SJCRH30 (cell line): ENCODE data around the gene PDGFD. TPM values are rescaled to one million over a fixed set of nuclear protein-coding genes. Genes with fewer than 3 reads are reported as not detected.
"Not testable (repeated sequence)": the region's sequence is repeated elsewhere in the genome, so short reads cannot be mapped to it uniquely, and the experiment has no call there.

Experiments used
- DNase-seq, 2 experiments: peaks; one replicate each; pipeline ENCODE4 v3.0.0-alpha.2; 2015 to 2020
- H3K27ac ChIP-seq: fragments of 250-450 bp; sonication (Bioruptor Pico); 2 replicates; pipeline ENCODE4 v1.5.1; 2020; ENCODE audit warnings: mild to moderate bottlenecking, moderate library complexity
- H3K27me3 ChIP-seq: fragments of 250-450 bp; sonication (Bioruptor Pico); 2 replicates; pipeline ENCODE4 v1.5.1; 2020; ENCODE audit warnings: mild to moderate bottlenecking, moderate library complexity
- H3K36me3 ChIP-seq: fragments of 250-450 bp; sonication (Bioruptor Pico); 2 replicates; pipeline ENCODE4 v1.5.1; 2020; ENCODE audit warnings: mild to moderate bottlenecking, moderate library complexity
- H3K4me1 ChIP-seq: fragments of 250-450 bp; sonication (Bioruptor Pico); 2 replicates; pipeline ENCODE4 v1.5.1; 2020; ENCODE audit warnings: mild to moderate bottlenecking, moderate library complexity
- H3K4me3 ChIP-seq: fragments of 250-450 bp; sonication (Bioruptor Pico); 2 replicates; pipeline ENCODE4 v1.5.1; 2020; ENCODE audit warnings: mild to moderate bottlenecking, moderate library complexity
- H3K9me3 ChIP-seq: fragments of 250-450 bp; sonication (Bioruptor Pico); replicated peaks from 2 replicates; pipeline ENCODE4 v1.5.1; 2020; ENCODE audit warnings: mild to moderate bottlenecking, moderate library complexity
- total RNA-seq: library from RNA; depleted of rRNA; stranded (reverse); fragments of >200 nt; shearing (Covaris generic); gene quantifications from 2 replicates; pipeline ENCODE4 v1.2.3, GENCODE V29; 2014

Gene PDGFD
- total RNA-seq, 1 experiment from 2014 or later: 15.2 TPM

DNA sequence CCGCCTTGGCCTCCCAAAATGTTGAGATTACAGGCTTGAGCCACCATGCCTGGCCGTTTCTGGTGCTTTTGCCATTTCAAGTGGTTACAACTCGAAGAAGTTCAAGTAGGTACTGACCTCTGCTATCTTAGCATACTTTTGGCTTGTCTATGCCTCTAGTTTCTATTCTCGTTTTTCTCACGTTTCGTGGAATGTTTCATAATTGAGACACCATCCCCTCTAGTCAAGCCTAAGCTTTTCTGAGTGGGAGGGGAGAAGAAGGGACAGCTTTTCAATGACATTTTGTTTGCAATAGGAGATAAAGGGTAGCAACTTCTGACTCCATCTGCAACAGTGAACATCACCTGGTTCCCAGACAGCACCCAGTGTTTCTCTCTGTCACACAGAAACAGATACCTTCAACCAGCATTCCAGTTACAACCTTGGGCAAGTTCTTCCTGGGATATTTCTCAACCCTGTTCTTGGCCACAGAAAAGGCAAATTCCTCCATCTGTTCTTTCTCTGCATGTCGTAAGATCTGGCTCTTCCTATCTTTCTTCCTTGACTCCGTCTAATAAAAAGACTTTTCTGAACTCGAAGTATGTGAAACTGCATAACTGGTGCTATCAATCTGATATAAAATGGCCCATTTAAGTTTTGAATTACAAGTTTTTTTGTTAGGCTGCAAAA lies 102.0 kb downstream of the PDGFD start:
- DNase-seq: no peak
- H3K36me3 ChIP-seq: no peaks in the 10 kb centered on the region
- H3K4me3 ChIP-seq: no peak overlapping the region
- H3K9me3 ChIP-seq: no peaks in the 10 kb centered on the region
- no peak overlapping the region for H3K27ac ChIP-seq
- no peaks in the 10 kb centered on the region for H3K4me1 ChIP-seq
- no peaks in the 10 kb centered on the region for H3K27me3 ChIP-seq

DNA sequence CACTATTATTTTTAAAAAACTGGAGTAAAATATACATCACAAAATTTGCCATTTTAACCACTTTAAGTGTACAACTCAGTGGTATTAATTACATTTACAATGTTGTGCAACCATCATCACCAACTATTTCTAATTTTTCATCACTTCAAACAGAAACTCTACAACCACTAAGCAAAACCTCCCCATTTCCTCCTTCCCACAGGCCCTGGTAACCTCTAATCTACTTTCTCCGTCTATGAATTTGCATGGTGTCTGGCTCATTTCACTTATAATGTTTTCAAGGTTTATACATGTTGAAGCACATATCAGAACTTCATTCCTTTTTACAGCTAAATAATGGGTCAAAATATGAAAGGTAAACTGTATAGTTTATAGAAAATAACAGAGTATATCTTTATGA lies 103.1 kb downstream of the PDGFD start:
- Histone ChIP-seq H3K4me1 (no peaks in the 10 kb centered on the region), H3K9me3 (no peaks in the 10 kb centered on the region), H3K36me3 (no peaks in the 10 kb centered on the region), H3K27me3 (no peaks in the 10 kb centered on the region), H3K4me3 (no peak overlapping the region), H3K27ac (no peak overlapping the region)
- no peak for DNase-seq

DNA sequence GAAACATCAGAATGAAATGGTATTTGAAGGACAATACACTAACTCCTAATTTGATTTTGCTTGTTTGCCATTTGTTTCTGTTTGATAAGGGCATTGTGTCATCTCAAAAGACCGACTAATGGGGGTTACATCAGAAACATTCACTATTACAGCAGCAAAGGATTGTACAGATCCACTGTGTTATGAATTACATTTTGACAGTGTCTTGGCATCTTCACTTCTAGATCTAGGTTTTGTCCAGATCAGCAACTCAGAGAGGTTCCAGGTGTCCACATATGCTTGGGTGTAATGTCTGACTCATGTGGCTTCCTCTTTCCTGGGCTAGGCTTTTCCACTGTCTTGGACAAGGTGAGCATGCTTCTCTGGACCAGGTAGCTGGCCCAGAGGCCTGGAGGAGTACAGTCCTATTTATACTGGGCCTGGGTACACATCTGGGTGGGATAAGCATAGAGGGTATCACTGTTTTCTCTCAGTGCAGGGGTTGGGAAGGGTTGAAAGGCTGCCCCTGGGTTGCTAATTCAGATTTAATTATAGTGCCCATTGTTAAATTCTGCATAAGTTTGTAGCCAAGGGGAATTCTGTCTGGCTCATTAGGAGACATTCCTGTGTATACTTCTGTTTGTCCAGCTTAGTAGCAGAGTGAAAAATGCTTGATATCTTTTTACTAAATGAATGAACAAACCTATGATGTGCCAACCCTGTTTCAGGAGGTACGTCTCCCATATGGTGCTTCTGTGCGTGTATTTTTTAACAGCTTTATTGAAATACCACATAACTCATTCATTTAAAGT lies 103.7 kb downstream of the PDGFD start:
- Histone ChIP-seq H3K27me3 (no peaks in the 10 kb centered on the region), H3K9me3 (no peaks in the 10 kb centered on the region), H3K4me3 (no peak overlapping the region), H3K27ac (no peak overlapping the region), H3K36me3 (no peaks in the 10 kb centered on the region), H3K4me1 (no peaks in the 10 kb centered on the region)
- DNase-seq: no peak

DNA sequence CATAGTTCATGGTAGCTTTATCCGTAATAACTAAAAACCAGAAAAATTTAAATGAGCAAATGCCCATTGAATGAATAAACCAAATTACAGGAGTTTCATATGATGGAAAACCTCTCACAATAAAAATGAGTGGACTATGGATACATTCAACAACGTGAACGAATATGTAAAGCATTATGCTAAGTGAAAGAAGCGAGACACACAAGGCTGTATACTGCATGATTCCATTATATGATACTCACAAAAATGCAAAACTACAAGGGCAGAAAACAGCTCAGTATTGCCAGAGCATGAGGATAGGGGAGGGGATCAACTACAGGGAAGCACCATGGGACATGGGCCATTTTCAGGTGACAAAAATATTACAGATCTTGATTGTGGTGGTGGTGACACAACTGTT lies 105.3 kb downstream of the PDGFD start:
- no peaks in the 10 kb centered on the region for H3K36me3 ChIP-seq
- no peaks in the 10 kb centered on the region for H3K27me3 ChIP-seq
- no peak overlapping the region for H3K27ac ChIP-seq
- H3K4me1 ChIP-seq: no peaks in the 10 kb centered on the region
- DNase-seq: no peak
- no peaks in the 10 kb centered on the region for H3K9me3 ChIP-seq
- no peak overlapping the region for H3K4me3 ChIP-seq

DNA sequence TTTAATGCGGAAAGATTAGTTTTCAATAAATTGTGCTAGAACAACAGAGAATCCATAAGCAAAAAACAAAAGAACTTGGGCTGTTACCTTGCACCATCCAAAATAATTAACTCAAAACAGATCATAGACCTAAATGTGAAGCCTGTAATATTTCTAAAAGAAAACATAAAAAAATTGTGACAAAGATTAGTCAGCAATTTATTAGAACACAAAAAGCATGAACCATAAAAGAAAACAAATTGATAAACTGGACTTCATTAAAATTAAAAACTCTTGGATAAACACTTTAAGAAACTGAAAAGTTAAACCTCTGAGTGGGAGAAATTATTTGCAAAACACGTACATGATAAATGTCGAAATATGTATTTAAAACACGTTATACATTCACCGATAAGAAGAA lies 106.0 kb downstream of the PDGFD start:
- no peak overlapping the region for H3K4me3 ChIP-seq
- no peak for DNase-seq
- no peak overlapping the region for H3K27ac ChIP-seq
- no peaks in the 10 kb centered on the region for H3K36me3 ChIP-seq
- no peaks in the 10 kb centered on the region for H3K9me3 ChIP-seq
- no peaks in the 10 kb centered on the region for H3K27me3 ChIP-seq
- H3K4me1 ChIP-seq: no peaks in the 10 kb centered on the region

DNA sequence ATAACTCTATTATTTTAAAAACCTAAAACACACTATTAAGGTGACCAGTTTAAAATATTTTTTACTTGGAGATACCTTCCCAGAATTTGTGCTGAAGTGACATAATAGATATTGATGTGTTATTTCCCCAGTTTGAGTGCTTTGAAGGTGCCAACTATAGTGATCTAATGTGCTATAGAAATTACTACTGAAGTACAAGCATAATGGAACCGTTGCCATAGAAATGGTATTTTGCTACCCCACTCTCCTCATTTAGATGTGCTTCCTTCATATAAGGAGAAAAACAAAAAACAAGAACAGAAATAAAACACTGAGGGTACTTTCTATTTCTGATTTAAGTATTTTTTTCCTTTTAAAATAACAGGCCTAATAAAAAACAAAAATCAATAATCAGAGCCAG lies 108.4 kb downstream of the PDGFD start:
- H3K9me3 ChIP-seq: no peaks in the 10 kb centered on the region

DNA sequence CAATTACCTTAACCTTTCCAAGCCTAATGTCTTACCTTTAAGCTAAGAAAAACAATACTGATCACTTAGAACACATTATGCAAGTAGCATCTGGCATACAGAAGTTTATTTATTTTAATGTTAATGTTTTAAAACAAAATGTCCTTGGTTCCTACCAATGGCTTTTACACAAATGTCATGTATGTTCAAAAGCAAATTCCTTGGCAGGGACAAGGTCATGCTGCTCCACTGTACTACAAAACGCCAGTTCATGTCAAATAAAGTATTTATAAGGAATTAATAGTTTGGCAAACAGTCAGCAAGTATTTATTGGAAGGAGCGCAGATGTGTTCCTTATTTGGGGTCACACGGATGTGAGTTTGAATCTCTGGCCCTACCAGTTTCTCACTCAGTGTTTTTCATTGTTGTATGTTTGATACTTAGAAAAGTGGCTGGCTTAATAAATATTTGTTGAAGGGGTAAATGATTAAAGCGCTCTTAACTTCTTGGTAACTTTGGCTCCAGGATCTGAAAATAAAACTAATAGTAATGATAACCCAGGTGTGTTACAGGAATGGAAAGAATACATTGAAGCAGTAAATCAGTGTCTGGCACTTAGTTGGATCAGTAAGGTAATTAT lies 108.9 kb downstream of the PDGFD start:
- Histone ChIP-seq H3K4me1 (no peaks in the 10 kb centered on the region), H3K9me3 (no peaks in the 10 kb centered on the region), H3K27me3 (no peaks in the 10 kb centered on the region), H3K27ac (no peak overlapping the region), H3K36me3 (no peaks in the 10 kb centered on the region), H3K4me3 (no peak overlapping the region)
- no peak for DNase-seq

More for the DNA sequence above, 108.4 kb downstream of the PDGFD start:
- no peak for DNase-seq
- Histone ChIP-seq H3K36me3 (no peaks in the 10 kb centered on the region), H3K27me3 (no peaks in the 10 kb centered on the region), H3K4me1 (no peaks in the 10 kb centered on the region), H3K27ac (no peak overlapping the region), H3K4me3 (no peak overlapping the region)

DNA sequence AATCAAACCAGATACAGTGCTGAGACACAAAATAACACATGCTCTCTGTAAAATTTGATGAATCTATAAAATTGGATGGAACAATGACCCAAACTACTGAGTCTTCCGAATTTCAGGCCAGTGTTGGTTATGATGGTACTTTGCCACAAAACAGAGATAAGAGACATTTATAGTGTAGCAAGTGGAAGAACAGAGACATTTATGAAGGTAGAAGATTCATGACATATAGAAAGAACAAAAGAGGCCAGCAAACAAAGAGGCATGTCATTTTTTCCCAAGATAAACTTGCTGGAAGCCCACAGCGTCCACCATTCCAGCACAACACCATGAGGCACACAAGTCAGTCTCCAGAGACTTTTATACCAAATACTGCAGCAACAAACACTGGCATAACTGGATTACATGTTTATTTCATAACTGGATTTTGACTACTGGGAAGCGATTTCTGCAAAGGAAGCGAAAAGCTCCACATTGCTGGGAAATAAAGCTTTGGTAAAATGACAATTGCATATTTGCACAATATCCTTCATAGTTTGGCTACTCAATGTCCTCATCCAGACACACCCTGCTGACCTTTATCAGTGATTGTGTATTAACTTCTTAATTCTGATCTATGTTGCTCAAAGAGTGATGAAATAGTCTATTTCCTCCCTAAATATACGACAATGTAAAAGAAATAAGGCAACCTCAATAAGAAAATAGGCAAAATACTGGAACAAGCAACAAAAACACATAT lies 110.0 kb downstream of the PDGFD start:
- no peaks in the 10 kb centered on the region for H3K9me3 ChIP-seq
- no peaks in the 10 kb centered on the region for H3K36me3 ChIP-seq
- no peaks in the 10 kb centered on the region for H3K27me3 ChIP-seq
- DNase-seq: no peak
- no peak overlapping the region for H3K27ac ChIP-seq
- H3K4me1 ChIP-seq: no peaks in the 10 kb centered on the region
- no peak overlapping the region for H3K4me3 ChIP-seq

DNA sequence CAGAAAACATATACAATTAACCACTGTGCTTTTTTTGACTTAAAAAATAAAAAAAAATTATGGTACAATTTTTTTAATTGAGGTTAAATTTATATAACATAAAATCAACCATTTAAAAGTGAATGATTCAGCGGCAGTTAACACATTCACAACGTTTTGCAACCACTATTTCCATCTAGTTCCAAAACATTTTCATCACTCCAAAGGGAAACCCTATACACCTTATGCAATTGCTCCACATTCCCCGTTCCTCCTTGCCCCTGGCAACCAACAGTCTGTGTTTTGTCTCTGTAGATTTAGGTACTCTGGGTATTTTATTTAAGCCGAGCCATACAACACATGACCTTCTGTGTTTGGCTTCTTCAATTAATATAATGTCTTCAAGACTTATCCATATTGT lies 112.2 kb downstream of the PDGFD start:
- Histone ChIP-seq H3K36me3 (no peaks in the 10 kb centered on the region), H3K27ac (no peak overlapping the region), H3K27me3 (no peaks in the 10 kb centered on the region), H3K4me1 (no peaks in the 10 kb centered on the region), H3K4me3 (no peak overlapping the region), H3K9me3 (no peaks in the 10 kb centered on the region)
- no peak for DNase-seq

DNA sequence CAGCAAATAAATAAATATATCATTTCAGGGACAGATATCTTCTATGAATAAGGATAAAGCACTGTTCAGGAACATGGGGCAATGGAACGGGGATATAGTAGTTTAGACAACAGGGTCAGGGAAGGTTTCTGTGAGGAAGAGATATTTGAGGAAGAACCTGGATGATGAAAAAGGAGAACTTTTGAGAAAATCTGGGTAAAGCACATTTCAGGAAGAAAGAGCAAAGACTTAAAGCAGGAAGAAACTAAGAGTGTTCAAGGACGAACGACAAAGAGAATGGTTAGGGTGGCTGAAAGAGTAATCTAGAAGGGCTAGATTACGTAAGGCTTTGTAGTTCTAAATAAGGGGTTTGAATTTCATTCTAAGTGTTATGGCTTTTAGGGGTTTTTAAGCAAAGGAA lies 114.8 kb downstream of the PDGFD start:
- no peaks in the 10 kb centered on the region for H3K9me3 ChIP-seq
- no peaks in the 10 kb centered on the region for H3K27me3 ChIP-seq
- H3K4me1 ChIP-seq: no peaks in the 10 kb centered on the region
- H3K36me3 ChIP-seq: no peaks in the 10 kb centered on the region
- H3K4me3 ChIP-seq: no peak overlapping the region
- H3K27ac ChIP-seq: no peak overlapping the region
- no peak for DNase-seq

DNA sequence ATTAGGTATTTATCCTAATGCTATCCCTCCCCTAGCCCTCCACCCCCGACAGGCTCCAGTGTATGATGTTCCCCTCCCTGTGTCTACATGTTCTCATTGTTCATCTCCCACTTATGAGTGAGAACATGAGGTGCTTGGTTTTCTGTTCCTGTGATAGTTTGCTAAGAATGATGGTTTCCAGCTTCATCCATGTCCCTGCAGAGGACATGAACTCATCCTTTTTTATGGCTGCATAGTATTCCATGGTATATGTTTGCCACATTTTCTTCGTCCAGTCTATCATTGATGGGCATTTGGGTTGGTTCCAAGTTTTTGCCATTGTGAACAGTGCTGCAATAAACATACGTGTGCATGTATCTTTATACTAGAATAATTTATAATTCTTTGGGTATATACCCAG lies 117.1 kb downstream of the PDGFD start:
- not testable (repeated sequence) for H3K4me1 ChIP-seq, H3K9me3 ChIP-seq, H3K36me3 ChIP-seq, H3K27ac ChIP-seq, H3K4me3 ChIP-seq, H3K27me3 ChIP-seq, DNase-seq

DNA sequence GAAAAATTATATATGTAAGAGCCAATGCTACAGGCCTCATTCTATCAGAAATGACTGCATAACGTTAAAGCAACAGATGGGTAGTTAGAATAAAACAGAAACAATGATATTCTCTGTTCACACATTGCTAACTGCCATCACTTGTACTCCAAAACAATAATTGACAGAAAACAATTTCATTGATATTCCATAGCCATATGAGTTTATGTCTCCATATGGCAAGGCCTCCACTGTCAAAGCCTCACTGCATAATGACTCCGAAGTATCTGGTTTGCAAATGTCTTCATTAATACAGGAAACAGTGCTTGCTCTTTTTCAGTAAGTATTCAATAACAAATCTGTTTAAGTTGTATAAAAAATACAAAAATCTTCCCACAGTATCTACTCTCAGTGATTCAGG lies 117.6 kb downstream of the PDGFD start:
- H3K27ac ChIP-seq: no peak overlapping the region
- DNase-seq: no peak
- H3K9me3 ChIP-seq: no peaks in the 10 kb centered on the region
- no peaks in the 10 kb centered on the region for H3K4me1 ChIP-seq
- no peaks in the 10 kb centered on the region for H3K27me3 ChIP-seq
- no peak overlapping the region for H3K4me3 ChIP-seq
- H3K36me3 ChIP-seq: no peaks in the 10 kb centered on the region

DNA sequence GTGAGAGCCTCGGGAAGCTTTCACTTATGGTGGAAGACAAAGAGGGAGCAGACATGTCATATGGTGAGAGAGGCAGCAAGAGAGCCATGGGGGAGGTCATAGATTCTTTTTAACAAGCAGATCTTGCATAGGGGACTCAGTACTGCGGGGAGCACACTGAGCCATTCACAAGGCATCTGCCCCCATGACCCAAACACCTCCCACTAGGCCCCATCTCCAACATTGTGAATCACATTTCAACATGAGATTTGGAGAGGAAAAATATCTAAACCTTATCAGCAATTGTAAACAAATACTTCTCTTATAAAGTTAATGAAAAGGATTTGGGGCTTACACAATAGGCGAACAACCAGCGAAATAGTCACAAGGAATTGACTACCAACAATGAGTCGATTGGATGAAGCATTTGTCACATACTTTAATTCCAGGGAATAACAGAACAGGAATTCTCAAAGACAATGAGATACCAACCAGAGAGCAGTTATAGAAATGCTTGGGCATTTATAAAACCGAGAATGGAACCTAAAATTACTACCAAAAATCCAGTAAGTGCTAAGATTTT lies 120.2 kb downstream of the PDGFD start:
- Histone ChIP-seq H3K4me3 (no peak overlapping the region), H3K27me3 (no peaks in the 10 kb centered on the region), H3K36me3 (no peaks in the 10 kb centered on the region), H3K4me1 (no peaks in the 10 kb centered on the region), H3K27ac (no peak overlapping the region), H3K9me3 (no peaks in the 10 kb centered on the region)
- no peak for DNase-seq

DNA sequence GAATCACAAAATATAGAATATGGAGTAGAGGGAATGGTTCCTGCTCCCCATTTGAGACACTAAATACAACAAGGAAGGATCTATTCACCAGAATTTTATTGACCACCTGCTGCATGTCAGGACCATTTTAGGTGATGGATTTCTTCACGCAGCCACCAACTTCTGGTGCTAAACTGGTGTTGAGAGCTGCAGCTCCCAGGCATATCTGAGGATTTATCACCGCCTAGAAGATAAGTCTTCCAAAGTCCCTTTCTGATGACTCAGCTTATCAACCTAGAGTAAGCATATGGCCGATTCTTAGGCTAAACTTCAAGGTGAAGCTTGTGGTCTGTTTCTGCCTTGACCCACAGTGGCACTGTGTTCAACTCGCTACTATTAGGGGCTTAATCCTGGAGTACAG lies 120.8 kb downstream of the PDGFD start:
- Histone ChIP-seq H3K36me3 (no peaks in the 10 kb centered on the region), H3K27ac (no peak overlapping the region), H3K4me3 (no peak overlapping the region), H3K4me1 (no peaks in the 10 kb centered on the region), H3K9me3 (no peaks in the 10 kb centered on the region), H3K27me3 (no peaks in the 10 kb centered on the region)
- DNase-seq: no peak

DNA sequence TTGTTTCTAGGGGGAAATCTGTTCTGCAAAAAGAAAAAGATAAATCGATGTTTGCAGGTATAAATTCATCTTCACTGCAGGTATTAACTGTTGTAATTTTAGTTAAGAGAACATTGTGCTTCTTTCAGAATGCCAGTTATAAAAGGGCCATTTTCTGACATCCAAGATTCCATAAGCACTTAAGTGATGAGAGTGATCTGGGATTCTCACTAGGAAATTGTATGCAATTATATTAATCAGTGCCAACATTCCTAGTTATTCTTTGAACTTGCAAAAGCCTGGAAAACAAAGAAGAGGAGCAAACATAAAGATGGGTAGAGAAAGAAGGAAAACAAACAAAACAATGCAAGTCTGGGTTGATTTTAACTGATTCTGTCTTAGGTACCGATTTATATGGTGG lies 122.2 kb downstream of the PDGFD start:
- Histone ChIP-seq H3K4me3 (no peak overlapping the region), H3K27me3 (no peaks in the 10 kb centered on the region), H3K4me1 (no peaks in the 10 kb centered on the region)

More for the DNA sequence above, 122.2 kb downstream of the PDGFD start:
- DNase-seq: no peak
- Histone ChIP-seq H3K9me3 (no peaks in the 10 kb centered on the region), H3K27ac (no peak overlapping the region), H3K36me3 (no peaks in the 10 kb centered on the region)
